ENCODE results near the gene SLC44A5.
A peak's percentile ranks its signal among the peaks of the same experiment; 100 is the strongest.
"Not testable (repeated sequence)": the region's sequence is repeated elsewhere in the genome, so short reads cannot be mapped to it uniquely, and the experiment has no call there.

The SLC44A5 gene

GRCh38 chr1:75520862-75521475 lies 89.9 kb downstream of the SLC44A5 start:
- DNase-seq (ENCODE audit: low read depth) = no peak

GRCh38 chr1:75519651-75520427 lies 91.1 kb downstream of the SLC44A5 start:
- no peak for DNase-seq (ENCODE audit: low read depth)

GRCh38 chr1:75518686-75519085 lies 92.2 kb downstream of the SLC44A5 start:
- no peak for DNase-seq (ENCODE audit: low read depth)

GRCh38 chr1:75514270-75514669 lies 96.6 kb downstream of the SLC44A5 start:
- no peak for DNase-seq (ENCODE audit: low read depth)

- DNase-seq (ENCODE audit: low read depth) = no peak
Measured at GRCh38 chr1:75506976-75507375, 103.9 kb downstream of the SLC44A5 start.

GRCh38 chr1:75503221-75503974 lies 107.5 kb downstream of the SLC44A5 start:
- no peak for DNase-seq (ENCODE audit: low read depth)

GRCh38 chr1:75502776-75503175 lies 108.1 kb downstream of the SLC44A5 start:
- peak; percentile 62 for DNase-seq (ENCODE audit: low read depth)

GRCh38 chr1:75501577-75502295 lies 109.2 kb downstream of the SLC44A5 start:
- no peak for DNase-seq (ENCODE audit: low read depth)

- DNase-seq (ENCODE audit: low read depth) = no peak
Measured at GRCh38 chr1:75492011-75492410, 118.9 kb downstream of the SLC44A5 start.

GRCh38 chr1:75487399-75487798 lies 123.5 kb downstream of the SLC44A5 start:
- no peak for DNase-seq (ENCODE audit: low read depth)

GRCh38 chr1:75484789-75485188 lies 126.1 kb downstream of the SLC44A5 start:
- DNase-seq (ENCODE audit: low read depth) = no peak

- DNase-seq (ENCODE audit: low read depth) = no peak
Measured at GRCh38 chr1:75482951-75483350, 128.0 kb downstream of the SLC44A5 start.

GRCh38 chr1:75476486-75476885 lies 134.4 kb downstream of the SLC44A5 start:
- not testable (repeated sequence) for DNase-seq (ENCODE audit: low read depth)

GRCh38 chr1:75475696-75476095 lies 135.2 kb downstream of the SLC44A5 start:
- no peak for DNase-seq (ENCODE audit: low read depth)

GRCh38 chr1:75472971-75473603 lies 137.8 kb downstream of the SLC44A5 start:
- DNase-seq (ENCODE audit: low read depth) = no peak

- DNase-seq (ENCODE audit: low read depth) = no peak
Measured at GRCh38 chr1:75472089-75472970, 138.6 kb downstream of the SLC44A5 start.

GRCh38 chr1:75471252-75471651 lies 139.7 kb downstream of the SLC44A5 start:
- DNase-seq (ENCODE audit: low read depth) = no peak

GRCh38 chr1:75470448-75470847 lies 140.5 kb downstream of the SLC44A5 start:
- DNase-seq (ENCODE audit: low read depth) = no peak

GRCh38 chr1:75469586-75470173 lies 141.2 kb downstream of the SLC44A5 start:
- DNase-seq (ENCODE audit: low read depth) = no peak

- DNase-seq (ENCODE audit: low read depth) = no peak
Measured at GRCh38 chr1:75461808-75462325, 149.0 kb downstream of the SLC44A5 start.
